H1 (cell line): Measurements from ENCODE around the gene VWA5B2.

Experiments
- EGR1 ChIP-seq: IDR thresholded peaks from 2 replicates; pipeline ENCODE4 v1.6.1; 2011; ENCODE audit warnings: low read depth, low read length, borderline replicate concordance
- EP300 ChIP-seq, 2 experiments: IDR thresholded peaks; 1 replicate in 1 of 2; 2 replicates in 1 of 2; pipeline ENCODE4 v1.6.1; 2011 to 2012; ENCODE audit warnings: low read depth in 2 of 2, low read length in 2 of 2, mild to moderate bottlenecking in 2 of 2, borderline replicate concordance in 1 of 2, inconsistent platforms in 1 of 2, moderate library complexity in 1 of 2
- FOSL1 ChIP-seq: IDR thresholded peaks from 2 replicates; pipeline ENCODE4 v1.6.1; 2011; ENCODE audit warnings: mild to moderate bottlenecking, low read depth, low read length, moderate library complexity; ENCODE audit not compliant: insufficient read depth
- SIN3A ChIP-seq, 2 experiments: IDR thresholded peaks in 1 of 2; conservative IDR thresholded peaks in 1 of 2; 2 replicates each; pipeline ENCODE4 v1.6.1; 2011 to 2012; ENCODE audit warnings: low read length in 2 of 2, improper control_type of control experiment in 1 of 2, low read depth in 1 of 2, mild to moderate bottlenecking in 1 of 2
- TBP ChIP-seq: IDR thresholded peaks from 2 replicates; pipeline ENCODE4 v1.6.1; 2011; ENCODE audit warnings: low read depth, low read length, improper control_type of control experiment
- TF ChIP-seq, protein P1 (sequence below): IDR thresholded peaks from 2 replicates; pipeline ENCODE4 v1.6.1; 2012; ENCODE audit warnings: inconsistent platforms
- TF ChIP-seq, protein P2 (sequence below), 3 experiments: IDR thresholded peaks; 1 replicate in 2 of 3; 2 replicates in 1 of 3; pipeline versions ENCODE4 v1.5.1 to v1.6.1; 2011; ENCODE audit warnings: low read length in 3 of 3, mild to moderate bottlenecking in 3 of 3, inconsistent platforms in 2 of 3, low read depth in 1 of 3, moderate library complexity in 1 of 3; ENCODE audit not compliant: insufficient read depth in 1 of 3; ENCODE audit errors: control extremely low read depth in 1 of 3

DNA sequence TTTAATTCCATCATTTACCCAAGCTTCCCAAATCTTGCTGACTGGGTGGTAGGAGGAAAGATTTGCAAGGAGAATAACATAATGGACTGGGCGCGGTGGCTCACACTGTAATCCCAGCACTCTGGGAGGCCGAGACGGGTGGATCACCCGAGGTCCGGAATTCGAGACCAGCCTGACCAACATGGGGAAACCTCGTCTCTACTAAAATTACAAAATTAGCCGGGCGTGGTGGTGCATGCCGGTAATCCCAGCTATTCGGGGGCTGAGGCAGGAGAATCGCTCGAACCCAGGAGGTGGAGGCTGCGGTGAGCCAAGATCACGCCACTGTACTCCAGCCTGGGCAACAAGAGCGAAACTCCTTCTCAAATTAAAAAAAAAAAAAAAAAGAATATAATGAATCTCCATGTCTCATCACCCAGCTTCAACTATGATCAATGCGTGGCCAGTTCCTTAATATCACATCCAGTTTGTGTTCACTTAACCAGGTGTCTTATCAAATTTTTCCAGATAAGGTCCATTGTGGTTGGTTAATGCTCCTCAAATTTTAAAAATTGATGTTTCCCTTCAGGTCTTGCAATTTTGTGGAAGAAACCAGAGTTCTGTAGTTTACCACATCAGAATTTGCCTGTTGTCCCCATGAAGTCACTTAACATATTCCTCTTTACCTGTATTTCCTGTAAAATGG is 44.7 kb upstream of the VWA5B2 start:
- TF ChIP-seq FOSL1 (no peak), SIN3A (conservative IDR thresholded peaks at IDR 0.05 in 1 of 2, IDR thresholded peaks at IDR 0.05 in 1 of 2; ENCODE audit: low read depth in 1 of 2, low read length in 2 of 2) (no peak), EP300 (IDR thresholded peaks at IDR 0.05; ENCODE audit: borderline replicate concordance in 1 of 2, low read depth in 2 of 2, low read length in 2 of 2) (no peak), EGR1 (no peak), TBP (no peak)
- TF ChIP-seq, protein P1, sequence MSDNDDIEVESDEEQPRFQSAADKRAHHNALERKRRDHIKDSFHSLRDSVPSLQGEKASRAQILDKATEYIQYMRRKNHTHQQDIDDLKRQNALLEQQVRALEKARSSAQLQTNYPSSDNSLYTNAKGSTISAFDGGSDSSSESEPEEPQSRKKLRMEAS: no peak
- TF ChIP-seq, protein P2, sequence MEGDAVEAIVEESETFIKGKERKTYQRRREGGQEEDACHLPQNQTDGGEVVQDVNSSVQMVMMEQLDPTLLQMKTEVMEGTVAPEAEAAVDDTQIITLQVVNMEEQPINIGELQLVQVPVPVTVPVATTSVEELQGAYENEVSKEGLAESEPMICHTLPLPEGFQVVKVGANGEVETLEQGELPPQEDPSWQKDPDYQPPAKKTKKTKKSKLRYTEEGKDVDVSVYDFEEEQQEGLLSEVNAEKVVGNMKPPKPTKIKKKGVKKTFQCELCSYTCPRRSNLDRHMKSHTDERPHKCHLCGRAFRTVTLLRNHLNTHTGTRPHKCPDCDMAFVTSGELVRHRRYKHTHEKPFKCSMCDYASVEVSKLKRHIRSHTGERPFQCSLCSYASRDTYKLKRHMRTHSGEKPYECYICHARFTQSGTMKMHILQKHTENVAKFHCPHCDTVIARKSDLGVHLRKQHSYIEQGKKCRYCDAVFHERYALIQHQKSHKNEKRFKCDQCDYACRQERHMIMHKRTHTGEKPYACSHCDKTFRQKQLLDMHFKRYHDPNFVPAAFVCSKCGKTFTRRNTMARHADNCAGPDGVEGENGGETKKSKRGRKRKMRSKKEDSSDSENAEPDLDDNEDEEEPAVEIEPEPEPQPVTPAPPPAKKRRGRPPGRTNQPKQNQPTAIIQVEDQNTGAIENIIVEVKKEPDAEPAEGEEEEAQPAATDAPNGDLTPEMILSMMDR (IDR thresholded peaks at IDR 0.05; ENCODE audit: control extremely low read depth in 1 of 3, insufficient read depth in 1 of 3, low read depth in 1 of 3, low read length in 3 of 3): no peak
